ENCODE data around the gene GRPR. TPM values are rescaled to one million over a fixed set of nuclear protein-coding genes. Genes with fewer than 3 reads are reported as not detected.

Gene GRPR
- total and polyA plus RNA-seq, 10 of the 15 experiments (the other 5 are each of a cell fraction or from before 2014, with no cell fraction given), result 0.10 to 3.7 (median 0.21) TPM; not detected in 1

DNA sequence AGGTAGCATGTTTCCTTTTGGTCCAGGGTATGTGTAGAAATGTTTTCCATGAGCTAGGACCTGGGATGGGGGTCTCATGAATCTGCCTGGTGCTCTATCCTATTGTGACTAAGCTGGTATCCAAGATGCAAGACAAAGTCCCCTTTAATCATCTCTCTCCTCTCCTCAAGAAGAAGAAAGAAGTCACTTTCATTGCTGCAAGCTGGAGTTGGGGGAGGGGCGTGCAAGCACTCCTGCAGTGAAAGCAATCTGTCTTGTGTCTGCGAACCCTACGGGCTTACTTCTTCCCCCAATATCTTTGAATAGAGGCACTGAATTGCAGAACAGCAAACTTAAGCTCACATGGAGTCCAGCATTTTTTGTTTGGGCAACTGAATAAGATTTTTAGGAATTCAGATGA, 27.2 kb upstream of the GRPR start:
- no peaks in the 10 kb centered on the region; the same call in 2 of the 3 replicates for H3K9me3 ChIP-seq (replicated peaks; ENCODE audit: control insufficient read depth, insufficient read depth, low read length)
- WGBS (ENCODE audit: insufficient coverage, insufficient replicate concordance, low lambda C conversion rate, missing lambda C conversion rate), result 20% methylated on average over 3 of the region's 3 CpGs
- FAIRE-seq, result no peak
- H3K4me1 ChIP-seq (ENCODE audit: control insufficient read depth, insufficient read depth, low read length), result no peaks in the 10 kb centered on the region
- ChIA-PET POLR2A (no interaction called here), RAD21 (ENCODE audit: unreplicated experiment) (no interaction called here), SMC1A (ENCODE audit: uncharacterized antibody, unreplicated experiment) (no interaction called here), CTCF (no interaction called here)
- BruUV-seq (replicated peaks), result no TSS peak
- in situ Hi-C loops (cut with MboI) (no loop called here), intact Hi-C loops (cut with micrococcal nuclease; ENCODE audit: unreplicated experiment) (no loop called here)
- ATAC-seq, result no peak
- H3K27me3 ChIP-seq (replicated peaks in 1 of 2; ENCODE audit: control insufficient read depth in 2 of 2, insufficient read depth in 2 of 2, low read length in 1 of 2), result no peaks in the 10 kb centered on the region
- H3K4me3 ChIP-seq, result no peak overlapping the region
- DNase-seq (ENCODE audit: low read depth, low spot score), result no peak
- no peaks in the 10 kb centered on the region for H3K79me2 ChIP-seq (ENCODE audit: control insufficient read depth, insufficient read depth, low read length)
- H3K4me2 ChIP-seq (ENCODE audit: control insufficient read depth, insufficient read depth), result no peak overlapping the region
- H3K9ac ChIP-seq (ENCODE audit: control insufficient read depth, insufficient read depth, low read length), result no peak overlapping the region
- H3K36me3 ChIP-seq (ENCODE audit: control insufficient read depth in 2 of 2, insufficient read depth in 2 of 2, low read length in 1 of 2), result no peaks in the 10 kb centered on the region
- no peak overlapping the region for H3K27ac ChIP-seq (ENCODE audit: control insufficient read depth, insufficient read depth)
- H2AFZ ChIP-seq (ENCODE audit: control insufficient read depth, low read depth, low read length), result no peak overlapping the region
- H4K20me1 ChIP-seq (ENCODE audit: control insufficient read depth, insufficient read depth), result no peaks in the 10 kb centered on the region
- TF ChIP-seq, protein P1, sequence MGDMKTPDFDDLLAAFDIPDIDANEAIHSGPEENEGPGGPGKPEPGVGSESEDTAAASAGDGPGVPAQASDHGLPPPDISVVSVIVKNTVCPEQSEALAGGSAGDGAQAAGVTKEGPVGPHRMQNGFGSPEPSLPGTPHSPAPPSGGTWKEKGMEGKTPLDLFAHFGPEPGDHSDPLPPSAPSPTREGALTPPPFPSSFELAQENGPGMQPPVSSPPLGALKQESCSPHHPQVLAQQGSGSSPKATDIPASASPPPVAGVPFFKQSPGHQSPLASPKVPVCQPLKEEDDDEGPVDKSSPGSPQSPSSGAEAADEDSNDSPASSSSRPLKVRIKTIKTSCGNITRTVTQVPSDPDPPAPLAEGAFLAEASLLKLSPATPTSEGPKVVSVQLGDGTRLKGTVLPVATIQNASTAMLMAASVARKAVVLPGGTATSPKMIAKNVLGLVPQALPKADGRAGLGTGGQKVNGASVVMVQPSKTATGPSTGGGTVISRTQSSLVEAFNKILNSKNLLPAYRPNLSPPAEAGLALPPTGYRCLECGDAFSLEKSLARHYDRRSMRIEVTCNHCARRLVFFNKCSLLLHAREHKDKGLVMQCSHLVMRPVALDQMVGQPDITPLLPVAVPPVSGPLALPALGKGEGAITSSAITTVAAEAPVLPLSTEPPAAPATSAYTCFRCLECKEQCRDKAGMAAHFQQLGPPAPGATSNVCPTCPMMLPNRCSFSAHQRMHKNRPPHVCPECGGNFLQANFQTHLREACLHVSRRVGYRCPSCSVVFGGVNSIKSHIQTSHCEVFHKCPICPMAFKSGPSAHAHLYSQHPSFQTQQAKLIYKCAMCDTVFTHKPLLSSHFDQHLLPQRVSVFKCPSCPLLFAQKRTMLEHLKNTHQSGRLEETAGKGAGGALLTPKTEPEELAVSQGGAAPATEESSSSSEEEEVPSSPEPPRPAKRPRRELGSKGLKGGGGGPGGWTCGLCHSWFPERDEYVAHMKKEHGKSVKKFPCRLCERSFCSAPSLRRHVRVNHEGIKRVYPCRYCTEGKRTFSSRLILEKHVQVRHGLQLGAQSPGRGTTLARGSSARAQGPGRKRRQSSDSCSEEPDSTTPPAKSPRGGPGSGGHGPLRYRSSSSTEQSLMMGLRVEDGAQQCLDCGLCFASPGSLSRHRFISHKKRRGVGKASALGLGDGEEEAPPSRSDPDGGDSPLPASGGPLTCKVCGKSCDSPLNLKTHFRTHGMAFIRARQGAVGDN (IDR thresholded peaks at IDR 0.05), result no peak
- TF ChIP-seq CREB1 (IDR thresholded peaks at IDR 0.05; ENCODE audit: low read depth), result no peak
- TF ChIP-seq SMC3 (IDR thresholded peaks at IDR 0.05; ENCODE audit: borderline replicate concordance, low read length), result no peak
- TF ChIP-seq, protein P2, sequence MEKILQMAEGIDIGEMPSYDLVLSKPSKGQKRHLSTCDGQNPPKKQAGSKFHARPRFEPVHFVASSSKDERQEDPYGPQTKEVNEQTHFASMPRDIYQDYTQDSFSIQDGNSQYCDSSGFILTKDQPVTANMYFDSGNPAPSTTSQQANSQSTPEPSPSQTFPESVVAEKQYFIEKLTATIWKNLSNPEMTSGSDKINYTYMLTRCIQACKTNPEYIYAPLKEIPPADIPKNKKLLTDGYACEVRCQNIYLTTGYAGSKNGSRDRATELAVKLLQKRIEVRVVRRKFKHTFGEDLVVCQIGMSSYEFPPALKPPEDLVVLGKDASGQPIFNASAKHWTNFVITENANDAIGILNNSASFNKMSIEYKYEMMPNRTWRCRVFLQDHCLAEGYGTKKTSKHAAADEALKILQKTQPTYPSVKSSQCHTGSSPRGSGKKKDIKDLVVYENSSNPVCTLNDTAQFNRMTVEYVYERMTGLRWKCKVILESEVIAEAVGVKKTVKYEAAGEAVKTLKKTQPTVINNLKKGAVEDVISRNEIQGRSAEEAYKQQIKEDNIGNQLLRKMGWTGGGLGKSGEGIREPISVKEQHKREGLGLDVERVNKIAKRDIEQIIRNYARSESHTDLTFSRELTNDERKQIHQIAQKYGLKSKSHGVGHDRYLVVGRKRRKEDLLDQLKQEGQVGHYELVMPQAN (conservative IDR thresholded peaks at IDR 0.05), result no peak
- TF ChIP-seq JUNB (IDR thresholded peaks at IDR 0.05), result no peak
- no peak for TF ChIP-seq STAT1 (conservative IDR thresholded peaks at IDR 0.05)
- TF ChIP-seq BACH1 (IDR thresholded peaks at IDR 0.05; ENCODE audit: borderline replicate concordance), result no peak
- no peak for TF ChIP-seq NFYB (IDR thresholded peaks at IDR 0.05; ENCODE audit: insufficient read depth, low read depth, low read length)
- TF ChIP-seq TCF12 (IDR thresholded peaks at IDR 0.05; ENCODE audit: low read depth, low read length), result no peak
- TF ChIP-seq SMARCA5 (IDR thresholded peaks at IDR 0.05), result no peak
- no peak for TF ChIP-seq PBX3 (IDR thresholded peaks at IDR 0.05; ENCODE audit: insufficient replicate concordance, low read depth, low read length)
- no peak for TF ChIP-seq KLF5 (IDR thresholded peaks at IDR 0.05; ENCODE audit: partially characterized antibody)
- no peak for TF ChIP-seq PML (IDR thresholded peaks at IDR 0.05; ENCODE audit: low read length)
- TF ChIP-seq E4F1 (IDR thresholded peaks at IDR 0.05; ENCODE audit: borderline replicate concordance, partially characterized antibody), result no peak
- TF ChIP-seq CREM (IDR thresholded peaks at IDR 0.05; ENCODE audit: low read depth), result no peak
- no peak for TF ChIP-seq EED (IDR thresholded peaks at IDR 0.05; ENCODE audit: low read depth)
- TF ChIP-seq GATAD2B (conservative IDR thresholded peaks at IDR 0.05; ENCODE audit: low read depth), result no peak
- no peak for TF ChIP-seq POLR2AphosphoS5 (IDR thresholded peaks at IDR 0.05; ENCODE audit: low read length)
